GM18858 (cell line): ENCODE results near the gene LCK.
"Not testable (repeated sequence)": the region's sequence is repeated elsewhere in the genome, so short reads cannot be mapped to it uniquely, and the experiment has no call there.

Experiments used
- ATAC-seq: cut with Tn5 transposase; IDR thresholded peaks from one replicate; pipeline ENCODE4 v1.9.1; 2021; ENCODE audit not compliant: unreplicated experiment

The LCK gene

DNA sequence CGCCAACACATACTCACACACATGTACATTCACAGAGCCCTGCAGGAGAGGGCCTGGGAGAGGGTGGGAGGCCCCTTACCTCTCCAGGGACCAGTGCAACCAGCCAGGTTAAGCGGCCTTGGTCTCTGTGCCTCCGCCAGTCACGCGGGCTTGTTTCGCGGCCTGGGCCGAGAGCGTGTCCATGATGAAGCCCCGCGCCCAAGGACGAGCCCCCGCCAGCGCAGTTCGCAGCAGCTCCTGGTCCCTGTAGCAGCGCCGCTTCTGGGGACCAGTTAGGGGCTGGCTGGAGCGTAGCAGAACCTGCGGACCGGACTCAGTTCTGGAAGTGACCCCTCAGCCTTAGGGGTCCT, 11.3 kb upstream of the LCK start:
- ATAC-seq: no peak

DNA sequence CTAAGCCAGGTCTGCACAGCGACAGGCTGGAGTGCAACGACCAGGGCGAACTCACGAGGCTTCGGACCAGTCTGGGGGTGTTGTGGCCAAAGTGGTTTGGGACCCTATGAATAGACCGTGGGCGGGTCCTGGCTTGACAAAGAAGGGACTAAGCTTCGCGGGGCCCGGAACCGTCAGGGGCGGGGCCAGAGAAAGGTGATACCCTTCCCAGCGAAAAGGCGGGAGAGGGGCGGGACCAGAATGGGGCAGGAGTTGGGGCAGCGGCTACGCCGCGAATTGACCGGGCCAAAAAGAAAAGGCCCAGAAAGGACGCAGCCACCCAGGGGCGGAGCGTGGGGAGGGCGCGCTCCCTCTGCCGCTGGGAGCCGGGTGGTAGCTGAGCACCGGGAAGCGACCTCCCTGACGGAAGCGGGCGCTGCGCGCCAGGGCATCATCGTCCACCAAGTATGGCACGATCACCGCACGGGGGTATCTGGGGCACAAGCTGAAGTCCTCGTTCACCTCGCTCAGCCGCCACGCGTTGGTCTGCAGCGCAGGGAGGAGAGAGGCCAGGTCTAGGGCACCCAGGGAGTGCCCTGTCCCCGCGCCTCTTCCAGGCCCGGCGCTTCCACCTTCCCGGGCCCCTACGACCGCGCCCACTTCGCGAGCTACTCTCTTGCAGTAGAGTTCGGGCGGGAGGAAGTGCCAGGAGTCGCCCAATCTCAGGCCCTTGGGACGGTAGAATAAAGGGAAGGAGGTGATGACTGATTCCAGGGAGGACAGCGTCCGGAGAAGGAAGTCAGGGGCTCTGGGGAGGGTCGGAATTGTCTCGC, 10.7 kb upstream of the LCK start:
- ATAC-seq: no peak

DNA sequence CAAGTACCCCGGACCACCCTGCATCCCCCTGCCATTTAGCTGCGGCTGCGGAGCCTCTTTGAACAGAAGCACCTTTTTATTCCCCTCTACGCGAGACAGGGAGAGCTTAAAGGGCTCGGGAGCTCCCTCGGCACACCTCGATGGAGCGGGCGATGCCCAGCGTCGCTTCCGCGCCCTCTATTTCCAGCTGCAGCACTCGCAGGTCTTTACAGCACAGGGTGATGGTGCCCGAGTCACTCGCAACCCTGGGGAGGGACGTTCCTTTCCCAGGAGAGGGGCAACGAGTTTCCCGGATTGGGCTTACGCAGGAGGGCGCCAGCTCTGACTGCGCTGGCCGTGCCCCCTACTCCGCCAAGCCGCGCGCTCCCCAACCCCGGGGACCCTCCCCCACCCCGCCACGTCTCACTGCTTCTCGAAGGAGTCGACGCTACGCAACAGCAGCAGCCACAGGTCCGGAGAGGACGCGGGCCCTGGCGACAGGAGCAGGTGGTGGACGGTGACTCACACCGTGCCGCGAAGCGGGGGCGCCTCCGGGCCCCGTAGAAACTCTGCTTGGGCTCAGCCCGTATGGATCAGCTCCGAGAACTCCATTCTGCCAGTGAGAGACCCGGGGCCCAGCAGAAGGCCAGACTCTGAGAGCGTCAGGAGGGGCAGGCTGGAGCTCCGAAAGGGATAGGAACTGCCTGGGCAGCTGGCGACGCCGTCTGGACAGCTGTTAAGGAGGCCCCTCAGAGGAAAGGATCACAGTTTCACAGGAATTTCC, 9.9 kb upstream of the LCK start:
- ATAC-seq: no peak

DNA sequence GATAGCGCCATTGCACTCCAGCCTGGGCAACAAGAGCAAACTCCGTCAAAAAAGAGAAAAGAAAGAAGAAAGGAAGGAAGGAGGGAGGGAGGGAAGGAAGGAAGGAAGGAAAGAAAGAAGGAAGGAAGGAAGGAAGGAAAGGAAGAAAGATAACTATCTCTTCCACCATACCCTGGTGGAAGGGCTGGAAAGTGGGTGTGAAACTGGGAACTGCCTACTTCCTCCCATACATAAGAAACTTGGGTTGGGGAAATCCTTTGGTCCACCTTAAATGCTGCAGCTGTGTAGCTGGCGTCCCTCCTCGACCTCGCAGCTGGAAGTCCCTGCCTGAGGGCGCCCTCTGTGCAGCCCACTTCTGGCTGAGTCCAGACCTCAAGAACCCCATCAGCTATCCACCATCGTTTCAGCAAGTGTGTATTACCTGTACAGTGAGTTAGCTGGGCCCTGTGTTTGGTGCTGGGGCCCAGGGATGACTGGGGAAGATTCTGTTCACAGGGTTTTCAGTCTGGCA, 8.7 kb upstream of the LCK start:
- ATAC-seq: no peak

DNA sequence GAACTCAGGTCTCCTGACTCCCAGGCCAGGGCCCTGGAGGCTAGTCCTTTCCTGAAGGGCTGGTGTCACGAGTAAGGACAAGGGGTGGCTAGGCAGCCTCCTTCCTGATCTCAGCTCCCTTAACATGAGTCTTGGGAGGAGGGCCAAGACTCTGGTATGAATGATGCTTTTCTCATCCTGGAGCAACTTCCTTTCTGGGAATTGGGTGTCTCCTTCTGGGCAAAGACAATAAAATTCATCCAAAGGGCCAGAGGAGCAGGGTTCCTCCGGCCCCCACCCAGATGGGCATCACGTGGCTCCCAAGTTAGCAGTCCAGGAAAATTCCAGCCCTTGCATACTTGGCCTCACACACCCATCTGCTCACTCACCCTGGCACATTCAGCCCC, 4.2 kb upstream of the LCK start, which contains the start of gene FAM167B:
Gene FAM167B (plus strand): TSS at position 335 of the 386 bp plus-strand sequence. CDS start 200 bp downstream, outside the sequence.
- ATAC-seq: no peak

DNA sequence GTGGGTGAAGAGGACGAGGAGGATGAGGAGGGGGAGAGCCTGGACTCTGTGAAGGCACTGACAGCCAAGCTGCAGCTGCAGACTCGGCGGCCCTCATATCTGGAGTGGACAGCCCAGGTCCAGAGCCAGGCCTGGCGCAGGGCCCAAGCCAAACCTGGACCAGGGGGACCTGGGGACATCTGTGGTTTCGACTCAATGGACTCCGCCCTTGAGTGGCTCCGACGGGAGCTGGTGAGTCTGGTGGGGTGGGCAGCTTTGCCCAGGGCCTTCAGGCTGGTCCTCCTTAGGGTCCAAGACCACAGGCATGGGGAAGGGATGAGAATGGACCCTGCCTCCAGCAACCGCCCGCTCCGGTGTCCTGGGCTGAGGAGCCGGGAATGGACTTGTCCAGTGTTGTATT, 3.6 kb upstream of the LCK start:
- ATAC-seq: no peak

DNA sequence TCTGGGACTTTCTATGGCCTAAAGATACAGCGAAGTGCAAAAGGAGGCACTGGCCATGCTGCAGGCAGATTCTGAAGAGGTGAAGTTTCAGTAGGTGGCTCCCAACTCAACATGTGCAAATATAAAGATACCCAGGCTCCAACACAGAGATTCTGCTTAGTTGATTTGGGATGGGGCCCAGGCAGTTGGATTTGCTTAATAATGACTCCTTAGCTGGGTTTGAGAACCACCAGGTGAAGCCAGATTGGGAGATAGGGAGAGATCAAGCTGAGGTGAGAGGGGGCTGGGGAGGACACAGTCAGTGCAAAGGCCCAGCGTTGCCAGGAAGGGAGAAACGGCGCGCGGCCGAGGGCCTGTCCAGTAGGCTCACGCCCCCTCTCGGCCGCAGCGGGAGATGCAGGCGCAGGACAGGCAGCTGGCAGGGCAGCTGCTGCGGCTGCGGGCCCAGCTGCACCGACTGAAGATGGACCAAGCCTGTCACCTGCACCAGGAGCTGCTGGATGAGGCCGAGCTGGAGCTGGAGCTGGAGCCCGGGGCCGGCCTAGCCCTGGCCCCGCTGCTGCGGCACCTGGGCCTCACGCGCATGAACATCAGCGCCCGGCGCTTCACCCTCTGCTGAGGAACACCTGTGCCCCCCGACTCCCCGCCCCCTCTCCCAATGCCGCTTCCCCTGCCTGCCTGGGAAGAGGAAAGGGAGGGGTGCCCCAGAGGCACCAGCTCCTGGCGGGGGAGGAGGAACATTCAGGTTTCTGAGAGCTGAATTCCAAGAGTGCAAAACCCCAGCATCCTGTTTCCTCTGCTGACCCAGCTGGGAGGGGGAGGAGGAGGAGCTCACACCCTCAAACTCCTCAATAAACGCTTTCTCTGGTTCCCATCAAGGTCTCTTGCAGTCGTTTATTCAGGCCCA, 2.8 kb upstream of the LCK start:
- no peak for ATAC-seq

DNA sequence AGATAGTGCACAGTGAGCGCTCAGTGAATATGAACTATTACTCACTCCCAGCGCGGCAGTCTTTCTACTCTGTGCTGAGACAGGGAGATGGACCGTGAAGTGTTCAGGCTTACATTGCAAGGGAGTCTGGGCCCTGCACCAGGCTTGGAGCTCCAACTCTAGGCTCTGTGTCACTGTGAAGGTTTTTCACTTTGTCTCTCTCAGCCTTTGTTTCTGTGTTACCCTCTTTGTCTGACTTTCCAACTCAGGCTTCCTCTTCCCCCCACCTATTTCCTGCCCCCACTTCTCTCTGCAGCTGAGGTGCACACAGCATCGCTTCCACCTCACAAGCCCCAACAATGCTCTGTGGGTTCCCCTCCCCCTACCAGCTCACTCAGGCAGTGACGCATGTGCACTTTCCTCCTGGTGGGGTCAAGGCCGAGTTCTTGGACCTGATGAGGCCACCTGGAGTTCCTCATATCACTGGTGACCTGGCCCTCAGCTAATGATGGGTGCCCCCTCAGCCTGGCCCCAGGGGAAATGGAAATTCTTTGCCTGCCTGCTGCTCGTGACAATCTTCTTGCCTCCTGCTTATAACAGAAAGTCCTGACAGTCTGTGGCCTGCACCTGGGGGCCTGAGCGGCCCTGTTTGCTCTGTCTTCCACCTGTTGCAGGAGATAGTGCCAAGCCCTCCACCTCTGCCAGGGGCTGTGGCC, 1.1 kb upstream of the LCK start:
- ATAC-seq: peak; percentile 41

DNA sequence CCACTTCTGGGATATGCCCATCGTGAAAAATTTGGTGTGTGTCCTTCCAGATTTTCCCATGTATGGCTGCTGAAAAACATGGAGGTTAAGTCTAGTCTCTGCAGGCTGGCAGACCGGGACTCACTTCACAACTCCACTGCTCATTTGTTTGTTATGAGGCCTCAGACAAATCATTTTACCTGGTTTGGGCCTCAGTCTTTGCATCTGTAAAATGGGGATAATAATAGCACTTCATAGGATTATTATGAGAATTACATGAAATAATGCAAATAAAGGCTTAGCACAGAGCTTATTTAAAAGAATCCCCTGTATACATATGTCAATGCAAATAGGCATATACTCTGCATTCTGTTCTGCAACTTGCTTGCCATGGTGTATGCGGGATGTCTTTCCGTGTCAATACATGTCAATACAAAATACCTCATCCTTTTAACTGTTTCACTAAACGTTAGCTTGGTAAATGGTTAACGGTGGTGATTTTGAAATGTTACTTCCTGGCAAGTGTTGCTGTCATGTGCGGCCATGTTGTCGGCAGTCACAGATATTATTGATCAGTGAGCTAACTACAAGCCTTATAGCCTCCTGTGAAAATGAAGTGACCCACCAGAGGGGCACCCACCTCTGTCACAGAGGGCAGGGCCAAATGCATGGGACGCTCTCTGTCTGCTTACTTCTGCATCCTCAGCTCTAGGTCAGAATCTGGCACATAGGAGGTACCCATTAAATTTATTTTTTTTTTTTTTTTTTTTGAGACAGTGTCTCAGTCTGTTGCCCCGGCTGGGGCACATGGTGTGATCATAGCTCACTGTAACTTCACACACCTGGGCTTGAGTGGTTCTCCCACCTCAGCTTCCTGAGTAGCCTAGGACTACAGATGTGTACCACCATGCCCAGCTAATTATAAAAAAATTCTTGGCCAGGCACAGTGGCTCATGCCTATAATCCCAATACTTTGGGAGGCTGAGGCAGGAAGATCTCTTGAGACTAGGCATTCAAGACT, 4.3 kb downstream of the LCK start:
- ATAC-seq: no peak

DNA sequence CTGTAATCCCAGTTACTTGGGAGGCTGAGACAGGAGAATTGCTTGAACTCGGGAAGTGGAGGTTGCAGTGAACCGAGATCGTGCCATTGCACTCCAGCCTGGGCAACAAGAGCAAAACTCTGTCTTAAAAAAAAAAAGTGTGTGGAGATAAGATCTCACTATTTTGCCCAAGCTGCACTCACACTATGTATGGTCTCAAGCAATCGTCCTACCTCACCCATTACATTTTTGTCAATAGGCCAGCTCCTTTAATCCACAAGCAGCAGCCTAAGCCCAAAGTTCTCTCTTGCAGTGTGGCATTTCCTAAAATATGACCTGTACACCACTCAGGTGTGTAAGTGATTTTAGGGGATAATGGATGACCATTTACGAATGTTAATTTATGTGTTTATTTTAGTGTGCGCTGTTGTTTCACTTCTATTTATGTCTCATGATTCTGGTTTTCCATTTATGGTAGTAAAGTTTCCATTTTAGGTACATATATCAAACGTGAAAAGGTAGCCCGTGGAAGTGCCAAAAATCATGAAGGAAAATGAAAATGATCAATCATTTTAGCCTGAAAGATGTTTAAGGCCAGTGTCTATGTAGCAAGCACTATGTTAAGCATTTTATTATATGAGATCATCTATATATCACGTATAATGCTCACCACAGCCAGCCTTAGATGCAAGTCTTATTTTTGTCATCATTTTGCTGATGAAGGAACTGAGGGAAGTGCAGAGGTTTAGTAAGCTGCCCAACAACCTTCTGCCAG, 5.6 kb downstream of the LCK start:
- no peak for ATAC-seq

DNA sequence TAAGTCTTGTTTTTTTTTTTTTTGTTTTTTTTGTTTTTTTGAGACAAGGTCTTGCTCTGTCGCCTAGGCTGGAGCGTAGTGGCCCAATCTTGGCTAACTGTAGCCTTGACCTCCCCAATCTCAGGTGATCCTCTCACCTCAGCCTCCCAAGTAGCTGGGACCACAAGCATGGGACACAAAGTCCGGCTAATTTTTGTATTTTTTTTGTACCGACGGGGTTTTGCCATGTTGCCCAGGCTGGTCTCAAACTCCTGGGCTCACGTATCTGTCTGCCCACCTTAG, 6.1 kb downstream of the LCK start:
- ATAC-seq: no peak

DNA sequence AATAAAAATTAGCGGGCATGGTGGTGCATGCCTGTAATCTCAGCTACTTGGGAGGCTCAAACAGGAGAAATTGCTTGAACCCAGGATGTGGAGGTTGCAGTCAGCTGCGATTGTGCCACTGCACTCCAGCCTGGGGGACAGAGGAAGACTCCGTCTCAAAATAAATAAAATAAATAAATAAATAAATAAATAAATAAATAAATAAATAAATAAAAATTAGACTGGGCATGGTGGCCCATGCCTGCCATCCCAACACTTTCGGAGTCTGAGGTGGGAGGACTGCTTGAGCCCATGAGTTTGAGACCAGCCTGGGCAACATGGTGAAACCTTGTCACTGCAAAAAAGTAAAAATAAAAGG, 12.2 kb downstream of the LCK start:
- not testable (repeated sequence) for ATAC-seq

DNA sequence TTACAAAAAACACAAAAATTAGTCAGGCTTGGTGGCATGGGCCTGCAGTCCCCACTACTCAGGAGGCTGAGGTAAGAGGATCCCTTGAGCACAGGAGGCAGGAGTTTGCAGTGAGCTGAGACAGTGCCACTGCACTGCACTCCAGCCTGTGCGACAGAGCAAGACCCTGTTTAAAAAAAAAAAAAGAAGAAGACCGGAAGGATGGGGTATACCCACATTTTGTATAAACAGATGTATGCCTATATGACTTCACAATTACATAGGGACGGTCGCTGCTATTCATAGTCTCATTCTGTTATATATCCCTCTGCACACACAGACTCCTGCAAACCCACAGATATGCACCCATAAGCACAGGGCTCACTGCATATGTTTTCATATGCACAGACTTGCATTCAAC, 12.7 kb downstream of the LCK start:
- no peak for ATAC-seq

DNA sequence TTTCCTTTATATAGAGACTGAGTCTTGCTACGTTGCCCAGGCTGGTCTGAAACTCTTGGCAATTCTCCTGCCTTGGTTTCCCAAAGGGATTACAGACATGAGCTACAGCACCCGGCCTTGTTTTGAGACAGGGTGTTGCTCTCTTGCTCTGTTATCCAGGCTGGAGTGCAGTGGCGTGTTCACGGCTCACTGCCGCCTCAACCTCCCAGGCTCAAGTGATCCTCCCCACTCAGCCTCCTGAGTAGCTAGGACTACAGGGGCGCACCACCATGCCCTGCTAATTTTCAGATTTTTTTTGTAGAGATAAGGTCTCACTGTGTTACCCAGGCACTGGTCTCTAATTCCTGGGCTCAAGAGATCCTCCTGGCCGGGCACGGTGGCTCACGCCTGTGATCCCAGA, 14.8 kb downstream of the LCK start:
- no peak for ATAC-seq

DNA sequence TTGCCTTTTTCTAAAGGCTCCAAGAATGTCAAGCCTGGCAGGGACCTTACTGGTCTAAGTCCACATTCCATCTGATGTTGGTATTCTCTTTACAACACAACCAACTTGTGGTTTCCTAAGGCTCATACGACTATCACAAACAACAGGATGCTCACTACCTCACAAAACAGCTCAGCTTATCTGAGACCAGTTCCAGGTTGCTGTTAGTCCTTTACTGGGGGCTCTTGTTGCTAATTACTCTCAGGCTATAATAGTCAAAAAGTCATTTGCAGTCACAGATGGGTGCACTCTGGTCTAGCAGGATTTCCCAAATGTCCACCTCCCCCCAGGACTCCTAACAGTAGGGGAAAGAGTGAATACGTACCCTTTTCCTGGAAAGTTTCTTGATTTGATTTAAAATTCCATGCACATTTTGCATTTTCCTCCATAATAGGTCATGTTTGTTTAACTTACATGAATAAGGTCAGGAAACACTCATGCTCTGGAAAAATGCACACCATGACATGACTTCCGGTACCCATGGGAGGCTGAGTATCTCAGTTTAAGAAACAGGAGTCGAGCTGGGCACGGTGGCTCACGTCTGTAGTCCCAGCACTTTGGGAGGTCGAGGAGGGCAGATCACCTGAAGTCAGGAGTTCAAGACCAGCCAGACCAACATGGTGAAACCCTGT, 16.0 kb downstream of the LCK start:
- no peak for ATAC-seq

DNA sequence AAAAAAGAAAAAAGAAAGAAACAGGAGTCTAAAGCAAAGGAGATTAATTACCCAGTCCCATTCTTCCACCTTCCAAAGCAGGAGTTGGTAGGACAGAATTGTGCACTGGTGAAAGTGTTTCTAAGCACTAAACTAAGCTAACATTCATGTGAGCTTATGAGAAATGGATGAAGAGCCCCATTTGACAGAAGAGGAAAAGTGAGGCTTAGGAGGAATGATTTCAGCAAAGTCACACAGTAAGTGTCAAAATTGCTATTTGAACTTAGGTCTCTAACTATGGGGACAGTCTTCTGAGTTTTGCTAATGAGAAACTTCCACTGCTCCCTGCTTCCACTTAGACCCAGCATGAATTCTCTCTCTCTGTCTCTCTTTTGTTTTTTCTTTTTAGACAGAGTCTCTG, 18.7 kb downstream of the LCK start:
- no peak for ATAC-seq

DNA sequence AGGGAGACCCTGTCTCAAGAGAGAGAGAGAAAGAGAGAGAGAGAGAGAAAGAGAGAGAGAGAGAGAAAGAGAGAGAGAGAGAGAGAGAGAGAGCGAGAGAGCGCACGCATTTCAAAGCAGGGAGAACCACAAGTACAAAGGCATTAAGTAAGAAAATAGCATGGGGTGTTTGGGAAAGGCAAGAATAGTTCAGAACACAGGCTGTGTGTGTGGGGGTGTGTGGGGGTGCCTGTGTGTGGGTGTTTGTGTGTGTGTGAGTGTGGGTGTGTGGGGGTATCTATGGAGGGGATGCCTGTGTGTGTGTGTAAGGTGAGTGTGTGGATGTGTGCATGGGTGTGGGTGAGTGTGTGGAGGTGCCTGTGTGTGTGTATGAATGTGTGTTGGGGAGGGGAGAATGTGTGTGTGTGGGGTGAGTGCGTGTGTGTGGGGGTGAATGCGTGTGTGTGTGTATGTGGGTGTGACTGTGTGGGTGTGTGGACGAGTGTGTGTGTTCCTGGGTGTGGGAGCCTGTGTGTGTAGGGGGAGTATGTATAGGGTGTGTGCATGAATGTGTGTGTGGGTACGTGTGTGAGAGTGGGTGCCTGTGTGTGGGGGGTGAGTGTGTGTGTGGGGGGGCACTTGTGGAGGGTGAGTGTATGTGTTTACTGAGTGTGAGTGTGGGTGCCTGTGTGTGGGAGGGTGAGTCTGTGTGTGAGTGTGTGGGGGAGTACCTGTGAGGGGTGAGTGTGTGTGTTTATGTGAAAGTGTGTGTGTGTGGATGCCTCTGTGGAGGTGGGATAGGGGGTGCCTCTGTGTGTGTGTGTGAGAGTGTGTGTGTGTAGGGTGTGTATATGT, 21.7 kb downstream of the LCK start:
- no peak for ATAC-seq
